HEK293 (cell line): ENCODE results near the gene MTA1.

Experiments used
- CTCF ChIA-PET: fragments of 350-600 bp; formaldehyde crosslinking; extraction: SDS; loops from one replicate; lab custom pipeline; 2021; ENCODE audit warnings: antibody characterized with exemption; lab: Yijun Ruan, JAX
- POLR2A ChIA-PET: fragments of 300-600 bp; formaldehyde crosslinking; extraction: SDS; loops from one replicate; lab custom pipeline; 2020; ENCODE audit warnings: antibody characterized with exemption, inconsistent platforms; lab: Yijun Ruan, JAX
- H3K27ac ChIP-seq: fragments of 200-500 bp; sonication (Bioruptor generic); 2 replicates; pipeline ENCODE4 v1.5.1; 2014; ENCODE audit warnings: low read depth, low read length, control low read depth, inconsistent platforms; ENCODE audit errors: extremely low read depth
- H3K36me3 ChIP-seq, 2 experiments: fragments of 200-500 bp in 1 of 2; sonication (Bioruptor generic) in 1 of 2; 1 replicate in 1 of 2; 2 replicates in 1 of 2; pipeline ENCODE4 v1.5.1; 2014 to 2017; ENCODE audit warnings: inconsistent platforms in 2 of 2, low read length in 2 of 2; ENCODE audit not compliant: control insufficient read depth in 2 of 2, insufficient read depth in 1 of 2
- H3K4me1 ChIP-seq: fragments of 200-500 bp; sonication (Bioruptor generic); 2 replicates; pipeline ENCODE4 v1.5.1; 2014; ENCODE audit warnings: mild to moderate bottlenecking, low read length, inconsistent platforms; ENCODE audit not compliant: control insufficient read depth, insufficient read depth
- H3K4me3 ChIP-seq: 2 replicates; pipeline ENCODE4 v1.5.1; 2011; ENCODE audit warnings: low read depth, mild to moderate bottlenecking, control low read depth, low read length, moderate library complexity
- H3K9me3 ChIP-seq: fragments of 200-500 bp; sonication (Bioruptor generic); 2 replicates; pipeline ENCODE4 v1.5.1; 2014; ENCODE audit warnings: low read depth, low read length, inconsistent platforms; ENCODE audit not compliant: control insufficient read depth, insufficient read depth
- HIC1 ChIP-seq: fragments of 450-650 bp; formaldehyde crosslinking; IDR thresholded peaks from 2 replicates; pipeline ENCODE4 v1.5.1; 2016; ENCODE audit warnings: missing biosample characterization, missing genetic modification characterization
- KLF8 ChIP-seq: fragments of 450-650 bp; formaldehyde crosslinking; IDR thresholded peaks from 2 replicates; pipeline ENCODE4 v1.5.1; 2016; ENCODE audit warnings: missing biosample characterization, missing genetic modification characterization
- PRDM4 ChIP-seq: fragments of 450-650 bp; formaldehyde crosslinking; IDR thresholded peaks from 2 replicates; pipeline ENCODE4 v1.5.1; 2017; ENCODE audit warnings: missing biosample characterization, missing genetic modification characterization
- ZFHX2 ChIP-seq: fragments of 450-650 bp; formaldehyde crosslinking; conservative IDR thresholded peaks from 2 replicates; pipeline ENCODE4 v1.5.1; 2016; ENCODE audit warnings: missing biosample characterization, missing genetic modification characterization
- ZFP41 ChIP-seq: fragments of 450-650 bp; formaldehyde crosslinking; IDR thresholded peaks from 2 replicates; pipeline ENCODE4 v1.5.1; 2016; ENCODE audit warnings: missing biosample characterization, missing genetic modification characterization, borderline replicate concordance
- ZNF132 ChIP-seq: fragments of 450-650 bp; formaldehyde crosslinking; IDR thresholded peaks from 2 replicates; pipeline ENCODE4 v1.5.1; 2017; ENCODE audit warnings: missing biosample characterization, missing genetic modification characterization, borderline replicate concordance
- ZNF211 ChIP-seq: fragments of 450-650 bp; formaldehyde crosslinking; IDR thresholded peaks from 2 replicates; pipeline ENCODE4 v1.5.1; 2016; ENCODE audit warnings: low read depth, missing biosample characterization, missing genetic modification characterization
- ZNF24 ChIP-seq: fragments of 450-650 bp; formaldehyde crosslinking; IDR thresholded peaks from 2 replicates; pipeline ENCODE4 v1.5.1; 2016; ENCODE audit warnings: missing biosample characterization, missing genetic modification characterization
- ZNF341 ChIP-seq: fragments of 450-650 bp; formaldehyde crosslinking; IDR thresholded peaks from 2 replicates; pipeline ENCODE4; 2016; ENCODE audit warnings: low read depth, missing biosample characterization, missing genetic modification characterization
- ZNF37A ChIP-seq: fragments of 450-650 bp; IDR thresholded peaks from 2 replicates; pipeline ENCODE4 v1.5.1; 2018; ENCODE audit warnings: missing biosample characterization, missing genetic modification characterization
- ZNF398 ChIP-seq: fragments of 450-650 bp; formaldehyde crosslinking; IDR thresholded peaks from 2 replicates; pipeline ENCODE4 v1.5.1; 2017; ENCODE audit warnings: missing biosample characterization, missing genetic modification characterization
- ZNF423 ChIP-seq: fragments of 450-650 bp; formaldehyde crosslinking; IDR thresholded peaks from 2 replicates; pipeline ENCODE4 v1.5.1; 2016; ENCODE audit warnings: missing biosample characterization, missing genetic modification characterization
- ZNF580 ChIP-seq: fragments of 450-650 bp; formaldehyde crosslinking; IDR thresholded peaks from 2 replicates; pipeline ENCODE4 v1.5.1; 2016; ENCODE audit warnings: missing biosample characterization, missing genetic modification characterization
- ZNF585B ChIP-seq: fragments of 450-650 bp; formaldehyde crosslinking; IDR thresholded peaks from 2 replicates; pipeline ENCODE4 v1.5.1; 2016; ENCODE audit warnings: missing biosample characterization, missing genetic modification characterization
- ZNF768 ChIP-seq: fragments of 450-650 bp; formaldehyde crosslinking; IDR thresholded peaks from 2 replicates; pipeline ENCODE4 v1.5.1; 2018; ENCODE audit warnings: missing biosample characterization, mild to moderate bottlenecking, missing genetic modification characterization
- ZNF837 ChIP-seq: fragments of 450-650 bp; formaldehyde crosslinking; IDR thresholded peaks from 2 replicates; pipeline ENCODE4 v1.5.1; 2016; ENCODE audit warnings: missing biosample characterization, missing genetic modification characterization
- ZSCAN4 ChIP-seq: fragments of 450-650 bp; formaldehyde crosslinking; IDR thresholded peaks from 2 replicates; pipeline ENCODE4 v1.5.1; 2017; ENCODE audit warnings: missing biosample characterization, missing genetic modification characterization

The MTA1 gene

GRCh38 chr14:105465209-105466031, 45.8 kb downstream of the MTA1 start (continued):
- TF ChIP-seq KLF8 (tag by site-specific recombination): no peak
- TF ChIP-seq ZNF24: no peak
- TF ChIP-seq ZNF768: no peak
- TF ChIP-seq ZSCAN4 (tag by site-specific recombination): no peak
- no peak for TF ChIP-seq ZNF398
- TF ChIP-seq ZNF37A (tag by site-specific recombination): no peak
- no peak for TF ChIP-seq ZNF423 (tag by site-specific recombination)
- TF ChIP-seq, all 188 proteins: peak for 16

GRCh38 chr14:105466531-105467248, 47.1 kb downstream of the MTA1 start:
- ChIA-PET CTCF (interaction anchor here (0.8 to 5.7 kb wide), 2 partner anchors 10 to 15 kb away, joined by 3 to 31 read pairs; no protein-coding TSS in a partner anchor), POLR2A (no interaction called here)
- TF ChIP-seq ZFHX2 (tag by site-specific recombination): 0 out of 2 replicates have a peak, but pooled peaks have one; percentile 9
- TF ChIP-seq HIC1 (tag by site-specific recombination): peak; percentile 68
- TF ChIP-seq ZNF580 (tag by site-specific recombination): no peak
- Histone ChIP-seq H3K9me3 (no peaks in the 10 kb centered on the region), H3K36me3 (peaks cover 0 to 76% of the 10 kb centered on the region in 2 experiments; a peak in 2 of 3 replicates), H3K27ac (0 out of 2 replicates have a peak overlapping the region, but pooled peaks have one; percentile 1), H3K4me3 (no peak overlapping the region), H3K4me1 (peaks cover 8% of the 10 kb centered on the region; the same call in 1 of the 2 replicates)

- ChIA-PET POLR2A (no interaction called here), CTCF (interaction anchor here (0.8 to 5.7 kb wide), 4 partner anchors 9 to 65 kb away, joined by 3 to 31 read pairs (median 4); no protein-coding TSS in a partner anchor)
- Histone ChIP-seq H3K27ac (0 out of 2 replicates have a peak overlapping the region, but pooled peaks have one; percentile 1), H3K4me3 (no peak overlapping the region), H3K36me3 (peaks cover 0 to 72% of the 10 kb centered on the region in 2 experiments; a peak in 2 of 3 replicates), H3K9me3 (no peaks in the 10 kb centered on the region), H3K4me1 (peaks cover 8% of the 10 kb centered on the region; the same call in 1 of the 2 replicates)
- TF ChIP-seq ZFP41 (no peak), ZSCAN4 (tag by site-specific recombination) (no peak), ZNF211 (no peak), ZNF585B (tag by site-specific recombination) (no peak), ZNF341 (tag by site-specific recombination) (peak; percentile 28; the same call in 1 of the 2 replicates), ZNF837 (tag by site-specific recombination) (no peak), PRDM4 (no peak), ZNF132 (no peak)
Measured at GRCh38 chr14:105467249-105467941, 47.8 kb downstream of the MTA1 start.
